Activated effector memory CD4-positive, alpha-beta T cell treated with anti-CD3 and anti-CD28 coated beads, Interleukin-2, amount 50 U/mL, for 16 hours (primary cell): ENCODE results near the gene FGFR2.
"Not testable (repeated sequence)": the region's sequence is repeated elsewhere in the genome, so short reads cannot be mapped to it uniquely, and the experiment has no call there.

Source experiments
- DNase-seq: peaks from one replicate; pipeline ENCODE4 v3.0.0-alpha.2; 2020

FGFR2 gene

GRCh38 chr10:121520526-121520925 lies 77.7 kb downstream of the FGFR2 start:
- not testable (repeated sequence) for DNase-seq

GRCh38 chr10:121519901-121520493 lies 78.2 kb downstream of the FGFR2 start:
- DNase-seq = no peak

GRCh38 chr10:121519411-121519810 lies 78.8 kb downstream of the FGFR2 start:
- DNase-seq = no peak

GRCh38 chr10:121518333-121518732 lies 79.9 kb downstream of the FGFR2 start:
- no peak for DNase-seq

- no peak for DNase-seq
Observed at GRCh38 chr10:121516093-121516865, 82.0 kb downstream of the FGFR2 start.

GRCh38 chr10:121514141-121514865 lies 83.9 kb downstream of the FGFR2 start:
- no peak for DNase-seq

GRCh38 chr10:121511943-121512342 lies 86.3 kb downstream of the FGFR2 start:
- DNase-seq = no peak

GRCh38 chr10:121511460-121511859 lies 86.8 kb downstream of the FGFR2 start:
- DNase-seq = no peak

- no peak for DNase-seq
Observed at GRCh38 chr10:121510201-121510771, 88.0 kb downstream of the FGFR2 start.

GRCh38 chr10:121509796-121510195 lies 88.4 kb downstream of the FGFR2 start:
- DNase-seq = no peak

GRCh38 chr10:121509112-121509511 lies 89.1 kb downstream of the FGFR2 start:
- DNase-seq = no peak

- DNase-seq = no peak
Observed at GRCh38 chr10:121503587-121504051, 94.6 kb downstream of the FGFR2 start.

- no peak for DNase-seq
Observed at GRCh38 chr10:121501796-121502195, 96.4 kb downstream of the FGFR2 start.

GRCh38 chr10:121500701-121501332 lies 97.4 kb downstream of the FGFR2 start:
- DNase-seq = no peak

GRCh38 chr10:121497513-121498470 lies 100.5 kb downstream of the FGFR2 start:
- DNase-seq = no peak

GRCh38 chr10:121495719-121496118 lies 102.5 kb downstream of the FGFR2 start:
- DNase-seq = no peak

GRCh38 chr10:121494296-121494695 lies 103.9 kb downstream of the FGFR2 start:
- no peak for DNase-seq

- no peak for DNase-seq
Observed at GRCh38 chr10:121493521-121493920, 104.7 kb downstream of the FGFR2 start.

GRCh38 chr10:121490871-121491519 lies 107.2 kb downstream of the FGFR2 start:
- DNase-seq = no peak

- no peak for DNase-seq
Observed at GRCh38 chr10:121485436-121486139, 112.7 kb downstream of the FGFR2 start.

- DNase-seq = no peak
Observed at GRCh38 chr10:121484816-121485215, 113.4 kb downstream of the FGFR2 start.
